Esophagus squamous epithelium (tissue), 5 donors: ENCODE results near the gene TRIM65. TPM values are rescaled to one million over a fixed set of nuclear protein-coding genes. Genes with fewer than 3 reads are reported as not detected.
A peak's percentile ranks its signal among the peaks of the same experiment; 100 is the strongest.

Source experiments
- DNase-seq: peaks from one replicate; lab custom pipeline; 2025; lab: John Stamatoyannopoulos, UW
- H3K27ac ChIP-seq, 4 donors: fragments of 200-600 bp; sonication (generic); one replicate each; pipeline ENCODE4 v1.5.1; 2016 to 2019; ENCODE audit warnings: mild to moderate bottlenecking in 1 of 4
- H3K27me3 ChIP-seq, 4 donors: fragments of 200-600 bp; sonication (generic); 1 replicate in 3 of 4; 2 replicates in 1 of 4; pipeline versions ENCODE4 v1.5.1 to v1.6.0; 2017 to 2021; ENCODE audit warnings: antibody characterized with exemption in 1 of 4
- H3K36me3 ChIP-seq, 3 donors: fragments of 200-600 bp; sonication (generic); one replicate each; pipeline ENCODE4 v1.5.1; 2016 to 2019
- H3K4me1 ChIP-seq, 3 donors: fragments of 200-600 bp; sonication (generic); one replicate each; pipeline ENCODE4 v1.5.1; 2017 to 2019
- H3K4me3 ChIP-seq, 4 donors: fragments of 200-600 bp; sonication (generic); 1 replicate in 3 of 4; 2 replicates in 1 of 4; pipeline ENCODE4 v1.5.1; 2016 to 2019; ENCODE audit warnings: mild to moderate bottlenecking in 2 of 4, moderate library complexity in 1 of 4
- H3K9me3 ChIP-seq, 3 donors: fragments of 200-600 bp; sonication (generic); one replicate each; pipeline ENCODE4 v1.5.1; 2016 to 2019
- POLR2A ChIP-seq, 4 donors: fragments of 450-650 bp; IDR thresholded peaks; one replicate each; pipeline ENCODE4 v1.6.1; 2017; ENCODE audit warnings: antibody characterized with exemption in 4 of 4, mild to moderate bottlenecking in 4 of 4, moderate library complexity in 3 of 4
- WGBS, 2 donors: methylation state at CpG; one replicate each; pipeline ENCODE4 v1.1.5; 2018; 5-methylcytosine and 5-hydroxymethylcytosine counted together
- intact Hi-C: fragments of 100-400 bp; cut with DNase I; formaldehyde crosslinking; loops from one replicate; pipeline ENCODE4 v1.15.0; 2022
- total RNA-seq, 4 donors: library from RNA; depleted of rRNA; stranded (reverse); fragments of >200 nt; gene quantifications; one replicate each; pipeline ENCODE4 v1.1.0, GENCODE V29; 2016
- TF ChIP-seq, protein P1 (sequence below), 6 experiments: fragments of 450-650 bp in 4 of 6; fragments of 200-600 bp in 2 of 6; sonication (generic) in 2 of 6; IDR thresholded peaks; one replicate each; pipeline ENCODE4 v1.5.1; 2016 to 2019; ENCODE audit warnings: antibody characterized with exemption in 6 of 6, mild to moderate bottlenecking in 4 of 6, moderate library complexity in 4 of 6
- donor health status: DM: yes; HTN: yes; CAD: no.

The TRIM65 gene
- total RNA-seq, 4 donors from 2014 or later, result 17.3 to 24.6 (median 19.6) TPM

DNA sequence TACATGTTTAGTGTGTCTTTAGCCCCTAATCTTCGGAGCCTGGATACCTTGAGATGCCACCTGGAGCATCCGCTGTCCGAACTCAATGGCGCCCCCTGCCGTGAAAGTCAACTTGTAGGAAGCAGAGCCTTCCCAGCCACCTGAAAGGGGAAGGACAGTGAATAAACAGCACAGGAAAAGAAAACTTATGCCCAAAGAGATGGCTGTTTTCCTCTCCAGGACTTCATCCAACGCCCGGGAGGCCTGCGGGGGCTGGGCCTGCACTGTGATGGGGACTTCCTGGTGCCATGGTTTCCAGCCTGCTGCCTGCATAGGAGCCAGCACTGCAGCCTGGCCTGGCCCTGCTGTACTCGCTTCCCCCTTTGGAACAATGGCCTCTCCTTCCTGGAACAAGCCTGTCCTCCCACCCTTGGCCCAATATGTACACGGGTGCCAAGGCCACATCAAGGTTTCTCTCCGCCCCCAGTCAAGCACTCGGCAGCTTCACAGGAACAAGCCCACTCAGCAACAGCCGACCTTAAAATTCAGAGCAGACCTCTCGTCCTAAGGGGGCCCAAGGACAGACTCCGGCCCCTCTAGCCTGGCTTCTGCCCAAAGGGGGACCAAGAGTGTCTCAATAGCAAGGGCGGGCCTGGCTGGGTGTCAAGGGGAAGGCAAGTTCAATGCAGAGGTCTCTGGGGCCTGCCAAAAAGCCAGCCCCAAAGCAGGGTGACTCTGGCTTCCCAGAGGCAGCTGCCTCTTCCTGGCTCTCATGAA lies 48.0 kb downstream of the TRIM65 start:
- Histone ChIP-seq H3K4me1 (peaks cover 33 to 100% (median 66%) of the 10 kb centered on the region in 3 donors), H3K36me3 (peaks cover 41 to 74% (median 49%) of the 10 kb centered on the region in 3 donors), H3K9me3 (no peaks in the 10 kb centered on the region), H3K27me3 (no peaks in the 10 kb centered on the region), H3K4me3 (no peak overlapping the region), H3K27ac (peak overlapping the region; percentile 23 to 95 (median 90))
- 16 to 21% methylated on average over 9 to 10 of the region's 16 CpGs for WGBS, 2 donors
- no peak for TF ChIP-seq POLR2A (IDR thresholded peaks at IDR 0.05)
- TF ChIP-seq, protein P1, sequence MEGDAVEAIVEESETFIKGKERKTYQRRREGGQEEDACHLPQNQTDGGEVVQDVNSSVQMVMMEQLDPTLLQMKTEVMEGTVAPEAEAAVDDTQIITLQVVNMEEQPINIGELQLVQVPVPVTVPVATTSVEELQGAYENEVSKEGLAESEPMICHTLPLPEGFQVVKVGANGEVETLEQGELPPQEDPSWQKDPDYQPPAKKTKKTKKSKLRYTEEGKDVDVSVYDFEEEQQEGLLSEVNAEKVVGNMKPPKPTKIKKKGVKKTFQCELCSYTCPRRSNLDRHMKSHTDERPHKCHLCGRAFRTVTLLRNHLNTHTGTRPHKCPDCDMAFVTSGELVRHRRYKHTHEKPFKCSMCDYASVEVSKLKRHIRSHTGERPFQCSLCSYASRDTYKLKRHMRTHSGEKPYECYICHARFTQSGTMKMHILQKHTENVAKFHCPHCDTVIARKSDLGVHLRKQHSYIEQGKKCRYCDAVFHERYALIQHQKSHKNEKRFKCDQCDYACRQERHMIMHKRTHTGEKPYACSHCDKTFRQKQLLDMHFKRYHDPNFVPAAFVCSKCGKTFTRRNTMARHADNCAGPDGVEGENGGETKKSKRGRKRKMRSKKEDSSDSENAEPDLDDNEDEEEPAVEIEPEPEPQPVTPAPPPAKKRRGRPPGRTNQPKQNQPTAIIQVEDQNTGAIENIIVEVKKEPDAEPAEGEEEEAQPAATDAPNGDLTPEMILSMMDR (IDR thresholded peaks at IDR 0.05), result peak; percentile 58 to 83 (median 63)
- intact Hi-C loops, result no loop called here
- no peak for DNase-seq

DNA sequence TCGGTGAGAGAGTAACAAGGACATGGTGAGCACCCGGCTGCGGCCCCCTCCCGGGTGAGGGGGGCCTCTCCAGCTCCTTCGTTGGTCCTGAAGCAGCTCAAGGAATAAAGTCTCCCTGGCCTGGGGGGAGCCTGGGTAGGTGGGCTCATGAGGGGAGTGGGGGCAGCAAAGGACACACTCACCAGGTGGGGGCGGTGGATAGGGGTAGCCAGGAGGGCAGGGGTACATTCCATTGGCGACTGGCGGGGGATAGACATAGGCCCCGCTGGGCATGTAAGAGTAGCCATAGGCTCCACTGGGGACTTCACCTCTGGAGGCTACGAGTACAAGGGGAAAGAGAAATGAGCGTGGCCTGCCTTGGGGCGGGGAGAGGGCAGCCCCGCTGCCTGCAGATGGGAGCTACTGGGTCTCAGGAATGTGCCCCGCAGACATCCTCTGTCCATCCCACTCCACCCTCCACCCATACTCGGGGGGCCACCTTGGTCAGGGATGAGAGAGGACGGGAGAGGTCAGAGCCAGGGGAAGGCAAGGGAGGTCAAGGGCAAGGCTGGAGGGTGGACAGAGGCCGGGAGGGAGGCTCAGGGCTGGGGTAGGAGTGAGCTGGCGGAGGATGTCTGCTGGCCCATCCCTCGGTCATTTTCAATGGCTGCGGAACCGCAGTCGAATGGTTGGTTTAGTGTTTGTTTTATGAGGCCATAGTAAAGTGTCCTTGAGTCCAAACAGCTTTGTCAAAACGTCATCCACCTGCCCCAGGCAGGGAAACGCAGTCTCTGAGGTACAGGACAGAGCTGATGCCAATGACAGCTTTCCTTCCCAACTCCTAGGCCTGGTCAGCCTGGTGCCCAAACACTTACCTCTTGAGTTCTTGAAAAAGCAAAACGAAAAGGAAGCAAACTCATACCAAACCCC lies 48.9 kb downstream of the TRIM65 start:
- TF ChIP-seq POLR2A (IDR thresholded peaks at IDR 0.05), result no peak
- TF ChIP-seq, protein P1 (IDR thresholded peaks at IDR 0.05), result no peak
- 81% methylated on average over 16 to 21 of the region's 25 CpGs for WGBS, 2 donors
- H3K4me1 ChIP-seq, result peaks cover 26 to 100% (median 58%) of the 10 kb centered on the region in 3 donors
- H3K9me3 ChIP-seq, result no peaks in the 10 kb centered on the region
- intact Hi-C loops, result no loop called here
- H3K27ac ChIP-seq, result peak overlapping the region; percentile 17 to 95 (median 90)
- no peak overlapping the region for H3K4me3 ChIP-seq
- H3K36me3 ChIP-seq, result peaks cover 41 to 72% (median 49%) of the 10 kb centered on the region in 3 donors
- DNase-seq, result no peak
- H3K27me3 ChIP-seq, result no peaks in the 10 kb centered on the region

DNA sequence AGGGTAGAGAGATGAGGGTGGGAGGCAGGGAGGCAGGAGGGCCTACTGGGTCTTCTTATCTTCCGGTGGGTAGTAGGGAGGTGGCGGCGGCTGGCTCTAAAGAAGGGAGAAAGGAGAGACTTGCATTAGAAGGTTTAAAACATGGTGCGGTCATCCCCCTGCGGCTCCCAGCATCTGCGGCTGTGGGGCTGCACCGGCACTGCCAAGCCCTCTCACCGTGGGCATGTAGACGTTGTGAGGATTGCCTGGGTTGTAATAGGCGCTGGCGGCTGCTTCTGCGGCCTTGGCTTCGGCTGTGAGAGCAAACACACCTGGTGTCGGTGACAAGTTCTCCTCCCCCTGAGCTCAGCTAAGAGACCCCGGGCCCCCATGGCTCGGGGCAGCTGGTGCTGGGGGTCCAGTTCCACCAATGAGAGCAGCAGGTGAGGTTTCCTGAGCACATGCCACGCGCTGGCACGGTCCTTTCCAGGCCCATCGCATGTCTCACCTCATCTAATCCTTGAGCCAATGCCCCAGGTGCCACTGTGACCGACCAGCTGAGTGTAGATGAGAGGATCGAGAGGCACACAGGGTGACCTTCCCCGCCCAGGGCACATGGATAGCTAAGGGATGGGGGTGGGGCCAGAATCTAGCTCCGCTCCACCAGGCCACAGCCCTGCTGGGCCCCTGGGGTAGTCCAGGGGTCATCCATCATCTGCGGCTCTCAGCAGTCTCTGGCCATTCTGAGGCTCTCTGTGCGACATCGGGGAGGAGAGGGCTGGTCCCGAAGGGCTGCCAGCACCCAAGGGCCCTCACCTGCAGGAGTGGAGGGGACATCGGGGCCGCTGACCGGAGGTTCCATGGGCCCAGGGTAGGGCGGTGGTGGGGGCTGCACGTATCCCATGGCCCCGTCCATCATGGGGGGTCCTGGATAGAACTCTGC lies 49.8 kb downstream of the TRIM65 start:
- H3K9me3 ChIP-seq, result no peaks in the 10 kb centered on the region
- H3K4me1 ChIP-seq, result peaks cover 26 to 100% (median 56%) of the 10 kb centered on the region in 3 donors
- H3K36me3 ChIP-seq, result peaks cover 41 to 68% (median 49%) of the 10 kb centered on the region in 3 donors
- intact Hi-C loops, result no loop called here
- DNase-seq, result no peak
- TF ChIP-seq, protein P1 (IDR thresholded peaks at IDR 0.05), result no peak
- no peak for TF ChIP-seq POLR2A (IDR thresholded peaks at IDR 0.05)
- peak overlapping the region; percentile 90 to 95 (median 92) for H3K27ac ChIP-seq
- WGBS, 2 donors, result 75 to 94% methylated on average over 7 to 9 of the region's 34 CpGs
- H3K27me3 ChIP-seq, result no peaks in the 10 kb centered on the region
- no peak overlapping the region for H3K4me3 ChIP-seq

DNA sequence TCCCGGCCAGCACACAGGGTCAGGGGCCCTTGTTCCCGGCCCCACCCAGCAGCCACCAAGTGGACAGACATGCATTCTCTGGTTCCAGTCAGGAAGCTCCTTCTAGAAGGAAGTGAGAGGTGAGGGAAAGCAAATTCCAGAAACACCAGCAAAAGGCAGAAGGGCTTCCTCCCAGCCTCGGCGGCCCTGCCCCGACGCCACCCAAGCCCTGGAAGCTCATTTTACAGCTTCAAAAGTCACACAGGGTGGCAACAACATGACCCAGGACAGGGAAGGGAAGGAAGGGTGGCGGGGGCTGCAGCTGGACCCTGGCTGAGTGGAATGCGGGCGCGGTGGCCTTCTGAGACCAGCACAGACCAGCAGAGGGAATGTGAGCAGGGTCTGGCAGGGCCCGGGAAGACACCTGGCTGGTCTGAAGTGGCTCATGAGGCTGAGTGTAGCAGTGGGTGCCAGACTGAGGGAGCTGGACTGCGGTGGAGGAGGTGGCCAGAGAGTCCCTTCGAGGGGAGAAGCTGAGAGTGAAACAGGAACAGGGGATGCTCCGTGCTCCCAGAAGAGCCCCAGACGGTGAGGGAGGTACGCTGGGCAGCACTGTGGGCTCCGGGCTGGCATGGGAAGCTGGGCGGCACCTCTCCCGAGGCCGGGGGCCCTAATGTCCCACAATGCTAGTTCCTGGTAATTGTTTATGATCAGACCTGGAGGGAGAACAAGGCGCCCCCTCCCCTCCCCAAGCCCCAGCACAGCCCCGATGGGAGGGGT lies 50.6 kb downstream of the TRIM65 start:
- no peaks in the 10 kb centered on the region for H3K27me3 ChIP-seq
- intact Hi-C loops, result no loop called here
- TF ChIP-seq POLR2A (IDR thresholded peaks at IDR 0.05), result no peak
- TF ChIP-seq, protein P1 (IDR thresholded peaks at IDR 0.05), result no peak
- H3K4me3 ChIP-seq, result no peak overlapping the region
- peaks cover 41 to 60% (median 43%) of the 10 kb centered on the region in 3 donors for H3K36me3 ChIP-seq
- peaks cover 26 to 94% (median 56%) of the 10 kb centered on the region in 3 donors for H3K4me1 ChIP-seq
- H3K9me3 ChIP-seq, result no peaks in the 10 kb centered on the region
- DNase-seq, result no peak
- H3K27ac ChIP-seq, result peak overlapping the region; percentile 90 to 95 (median 92)
- 75 to 88% methylated on average over 15 to 19 of the region's 22 CpGs for WGBS, 2 donors
